GM18499 (cell line): ENCODE results near the gene R3HDML.

Source experiments
- ATAC-seq: cut with Tn5 transposase; IDR thresholded peaks from one replicate; pipeline ENCODE4 v1.9.1; 2021; ENCODE audit warnings: moderate number of reproducible peaks; ENCODE audit not compliant: insufficient read depth, unreplicated experiment

Gene R3HDML

DNA sequence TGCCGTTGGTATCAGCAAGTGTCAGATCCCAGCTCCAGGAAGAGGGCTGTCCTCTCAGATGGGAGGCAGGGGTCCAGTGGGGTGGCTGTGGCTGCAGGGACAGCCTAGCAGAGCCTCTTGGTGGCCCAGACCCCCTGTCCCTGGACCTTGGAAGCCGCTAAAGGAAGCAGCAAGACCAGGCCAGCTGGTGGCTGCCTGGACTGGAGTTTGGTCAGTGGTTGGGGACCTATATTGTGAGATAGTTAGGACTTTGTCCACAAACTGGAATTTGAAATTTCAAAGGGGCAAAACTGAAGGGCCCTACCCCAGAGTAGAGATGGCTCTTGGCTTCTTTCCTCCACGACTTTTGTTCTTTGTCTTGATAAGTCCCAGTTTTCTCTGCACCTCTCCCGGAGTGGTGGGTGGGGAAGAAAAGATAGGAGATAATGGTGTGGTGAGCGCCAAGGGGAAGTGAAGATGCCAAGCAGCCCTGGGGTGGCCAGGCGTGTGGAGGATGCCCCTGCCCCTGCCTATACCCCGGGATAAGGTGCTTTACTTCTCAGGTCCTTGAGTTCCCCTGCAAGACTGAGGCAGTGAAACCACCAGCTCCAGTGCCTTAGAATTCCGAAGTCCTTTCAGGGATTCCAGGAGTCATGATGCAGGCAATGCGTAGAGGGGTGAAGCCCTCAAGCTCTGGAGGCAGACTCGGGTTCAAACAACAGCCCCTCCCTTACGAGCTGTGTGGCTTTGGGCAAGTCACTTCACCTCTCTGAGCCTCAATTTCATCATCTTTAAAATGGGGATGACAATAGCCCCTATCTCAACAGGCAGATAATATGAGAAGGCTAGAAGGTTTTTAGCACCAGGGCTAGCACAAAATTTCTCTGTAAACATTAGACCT is 58.9 kb downstream of the R3HDML start:
- ATAC-seq: no peak

GRCh38 chr20:44396369-44397130 is 59.7 kb downstream of the R3HDML start:
- no peak for ATAC-seq

- no peak for ATAC-seq
Measured at GRCh38 chr20:44398335-44398734, 61.5 kb downstream of the R3HDML start.

DNA sequence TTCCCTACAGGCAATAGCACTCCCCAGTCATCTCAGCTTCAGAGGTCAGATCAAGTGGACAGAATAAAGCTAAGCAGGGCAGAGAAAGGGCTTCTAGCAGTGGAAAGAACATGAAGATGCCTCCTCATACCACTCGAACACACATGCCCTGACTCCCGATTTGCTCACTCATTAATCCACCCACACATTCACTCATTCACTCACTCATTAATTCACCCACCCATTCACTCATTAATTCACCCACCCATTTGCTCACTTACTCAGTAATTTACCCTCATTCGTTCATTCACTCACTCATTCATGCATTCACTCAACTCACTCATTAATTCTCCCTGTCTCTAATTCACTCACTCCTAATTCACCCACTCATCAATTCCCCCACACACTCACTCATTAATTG is 62.6 kb downstream of the R3HDML start:
- no peak for ATAC-seq

- ATAC-seq: no peak
Measured at GRCh38 chr20:44400671-44400969, 63.8 kb downstream of the R3HDML start.
